ENCODE measurements around the gene DSC2.

DNA sequence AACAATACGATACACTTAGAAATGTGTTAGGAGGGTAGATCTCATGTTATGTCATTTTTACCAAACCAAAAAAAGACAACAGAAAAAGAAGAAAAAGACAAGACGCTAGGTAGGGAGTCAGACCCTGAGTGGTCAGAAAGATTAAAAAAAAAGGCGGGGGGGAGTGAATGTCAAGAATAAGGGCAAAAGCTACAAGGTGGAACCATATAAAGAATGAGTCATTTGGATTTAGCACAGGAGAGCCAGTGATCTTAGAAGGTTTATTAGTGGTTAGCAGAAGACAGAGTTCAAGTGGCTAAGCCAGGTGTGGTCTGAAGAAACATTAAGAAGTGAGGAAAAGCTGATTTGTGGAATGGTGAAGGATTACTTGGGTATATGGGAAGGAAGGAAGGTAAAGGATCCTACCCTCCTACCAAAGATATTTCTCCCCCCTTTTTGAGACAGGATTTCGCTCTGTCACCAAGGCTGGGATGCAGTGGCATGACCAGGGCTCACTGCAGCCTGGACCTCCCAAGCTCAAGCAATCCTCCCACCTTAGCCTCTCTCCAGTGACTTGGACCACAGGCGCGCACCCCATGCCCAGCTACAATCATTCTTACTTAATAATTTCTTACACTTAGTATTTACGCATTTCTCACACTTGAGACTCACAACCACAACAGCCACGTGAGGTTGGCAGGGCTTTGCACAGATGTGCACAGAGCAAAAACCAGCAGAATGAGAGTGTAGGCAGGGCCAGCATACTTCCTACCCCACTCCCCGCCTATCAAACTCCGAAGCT is 2.6 kb downstream of the DSC2 start:
- TF ChIP-seq, protein P1, sequence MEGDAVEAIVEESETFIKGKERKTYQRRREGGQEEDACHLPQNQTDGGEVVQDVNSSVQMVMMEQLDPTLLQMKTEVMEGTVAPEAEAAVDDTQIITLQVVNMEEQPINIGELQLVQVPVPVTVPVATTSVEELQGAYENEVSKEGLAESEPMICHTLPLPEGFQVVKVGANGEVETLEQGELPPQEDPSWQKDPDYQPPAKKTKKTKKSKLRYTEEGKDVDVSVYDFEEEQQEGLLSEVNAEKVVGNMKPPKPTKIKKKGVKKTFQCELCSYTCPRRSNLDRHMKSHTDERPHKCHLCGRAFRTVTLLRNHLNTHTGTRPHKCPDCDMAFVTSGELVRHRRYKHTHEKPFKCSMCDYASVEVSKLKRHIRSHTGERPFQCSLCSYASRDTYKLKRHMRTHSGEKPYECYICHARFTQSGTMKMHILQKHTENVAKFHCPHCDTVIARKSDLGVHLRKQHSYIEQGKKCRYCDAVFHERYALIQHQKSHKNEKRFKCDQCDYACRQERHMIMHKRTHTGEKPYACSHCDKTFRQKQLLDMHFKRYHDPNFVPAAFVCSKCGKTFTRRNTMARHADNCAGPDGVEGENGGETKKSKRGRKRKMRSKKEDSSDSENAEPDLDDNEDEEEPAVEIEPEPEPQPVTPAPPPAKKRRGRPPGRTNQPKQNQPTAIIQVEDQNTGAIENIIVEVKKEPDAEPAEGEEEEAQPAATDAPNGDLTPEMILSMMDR (IDR thresholded peaks at IDR 0.05), result no peak
- TF ChIP-seq EZH2phosphoT487 (IDR thresholded peaks at IDR 0.05) (no peak), EZH2 (IDR thresholded peaks at IDR 0.05) (no peak)
